ENCODE results near the gene BCR. TPM values are rescaled to one million over a fixed set of nuclear protein-coding genes. Genes with fewer than 3 reads are reported as not detected.
A peak's percentile ranks its signal among the peaks of the same experiment; 100 is the strongest.

BCR gene
- total RNA-seq, 1 donor from 2014 or later, result 109 TPM

GRCh38 chr22:23245045-23245798 is 64.9 kb downstream of the BCR start:
- peak; percentile 70 for DNase-seq (ENCODE audit: low read depth)

GRCh38 chr22:23245799-23246136 is 65.5 kb downstream of the BCR start:
- DNase-seq (ENCODE audit: low read depth), result no peak

- no peak for DNase-seq (ENCODE audit: low read depth)
Observed at GRCh38 chr22:23246982-23247766, 66.9 kb downstream of the BCR start.

- peak; percentile 39 for DNase-seq (ENCODE audit: low read depth)
Observed at GRCh38 chr22:23248583-23248982, 68.3 kb downstream of the BCR start.

- no peak for DNase-seq (ENCODE audit: low read depth)
Observed at GRCh38 chr22:23250056-23250784, 69.9 kb downstream of the BCR start.

- no peak for DNase-seq (ENCODE audit: low read depth)
Observed at GRCh38 chr22:23250785-23251363, 70.6 kb downstream of the BCR start.

GRCh38 chr22:23251445-23252093 is 71.3 kb downstream of the BCR start:
- peak; percentile 65 for DNase-seq (ENCODE audit: low read depth)

GRCh38 chr22:23253475-23254055 is 73.3 kb downstream of the BCR start:
- DNase-seq (ENCODE audit: low read depth), result no peak

- DNase-seq (ENCODE audit: low read depth), result no peak
Observed at GRCh38 chr22:23255506-23256170, 75.3 kb downstream of the BCR start.

- no peak for DNase-seq (ENCODE audit: low read depth)
Observed at GRCh38 chr22:23256171-23256932, 76.0 kb downstream of the BCR start.

- DNase-seq (ENCODE audit: low read depth), result no peak
Observed at GRCh38 chr22:23256986-23257888, 76.9 kb downstream of the BCR start.

GRCh38 chr22:23257889-23258825 is 77.8 kb downstream of the BCR start:
- no peak for DNase-seq (ENCODE audit: low read depth)

GRCh38 chr22:23258826-23259170 is 78.5 kb downstream of the BCR start:
- DNase-seq (ENCODE audit: low read depth), result no peak

GRCh38 chr22:23259916-23260644 is 79.8 kb downstream of the BCR start:
- no peak for DNase-seq (ENCODE audit: low read depth)

- no peak for DNase-seq (ENCODE audit: low read depth)
Observed at GRCh38 chr22:23260645-23261581, 80.6 kb downstream of the BCR start.

- no peak for DNase-seq (ENCODE audit: low read depth)
Observed at GRCh38 chr22:23261900-23262450, 81.7 kb downstream of the BCR start.
